Activated CD4-positive, alpha-beta T cell treated with anti-CD3 and anti-CD28 coated beads for 36 hours (primary cell): ENCODE data around the gene HSD11B1L. TPM values are rescaled to one million over a fixed set of nuclear protein-coding genes. Genes with fewer than 3 reads are reported as not detected.
"Not testable (repeated sequence)": the region's sequence is repeated elsewhere in the genome, so short reads cannot be mapped to it uniquely, and the experiment has no call there.

Experiments used
- ATAC-seq: fragments of 200-7000 bp; cut with Tn5 transposase; one replicate; pipeline ENCODE4 v1.10.0; 2021; ENCODE audit warnings: mild to moderate bottlenecking, moderate library complexity
- CTCF ChIA-PET: fragments of 350-600 bp; sonication (Branson Sonifier 250); formaldehyde crosslinking; loops from one replicate; lab custom pipeline; 2021; ENCODE audit warnings: antibody characterized with exemption; lab: Charles Lee
- POLR2A ChIA-PET: fragments of 350-600 bp; sonication (Branson Sonifier 250); formaldehyde crosslinking; loops from one replicate; lab custom pipeline; 2021; ENCODE audit warnings: antibody characterized with exemption, inconsistent platforms; lab: Charles Lee
- DNase-seq: peaks from one replicate; pipeline ENCODE4 v3.0.0-alpha.2; 2020
- H3K27ac Mint-ChIP-seq: one replicate; pipeline ENCODE4 v1.8.0; 2021; ENCODE audit warnings: mixed read lengths
- H3K27me3 Mint-ChIP-seq: one replicate; pipeline ENCODE4 v1.8.0; 2021; ENCODE audit warnings: mixed read lengths
- H3K36me3 Mint-ChIP-seq: one replicate; pipeline ENCODE4 v1.8.0; 2021; ENCODE audit warnings: low read depth, mixed read lengths
- H3K4me1 Mint-ChIP-seq: one replicate; pipeline ENCODE4 v1.8.0; 2021; ENCODE audit warnings: mixed read lengths
- H3K4me3 Mint-ChIP-seq: one replicate; pipeline ENCODE4 v1.8.0; 2021; ENCODE audit warnings: mild to moderate bottlenecking, moderate library complexity, mixed read lengths
- H3K9me3 Mint-ChIP-seq: one replicate; pipeline ENCODE4 v1.8.0; 2021; ENCODE audit warnings: low read depth, mixed read lengths
- intact Hi-C, 2 experiments: fragments of 100-400 bp; cut with DNase I in 1 of 2; cut with micrococcal nuclease in 1 of 2; formaldehyde crosslinking; loops; one replicate each; pipeline versions ENCODE4 v1.14.2 to v1.15.1; 2022 to 2024; cut with DNase I, micrococcal nuclease
- total RNA-seq, 2 experiments: library from RNA; stranded (reverse); gene quantifications; one replicate each; pipeline ENCODE4 v1.2.3, GENCODE V29; 2021

HSD11B1L gene
- total RNA-seq, 2 experiments from 2014 or later, result 2.0 to 3.2 TPM

DNA sequence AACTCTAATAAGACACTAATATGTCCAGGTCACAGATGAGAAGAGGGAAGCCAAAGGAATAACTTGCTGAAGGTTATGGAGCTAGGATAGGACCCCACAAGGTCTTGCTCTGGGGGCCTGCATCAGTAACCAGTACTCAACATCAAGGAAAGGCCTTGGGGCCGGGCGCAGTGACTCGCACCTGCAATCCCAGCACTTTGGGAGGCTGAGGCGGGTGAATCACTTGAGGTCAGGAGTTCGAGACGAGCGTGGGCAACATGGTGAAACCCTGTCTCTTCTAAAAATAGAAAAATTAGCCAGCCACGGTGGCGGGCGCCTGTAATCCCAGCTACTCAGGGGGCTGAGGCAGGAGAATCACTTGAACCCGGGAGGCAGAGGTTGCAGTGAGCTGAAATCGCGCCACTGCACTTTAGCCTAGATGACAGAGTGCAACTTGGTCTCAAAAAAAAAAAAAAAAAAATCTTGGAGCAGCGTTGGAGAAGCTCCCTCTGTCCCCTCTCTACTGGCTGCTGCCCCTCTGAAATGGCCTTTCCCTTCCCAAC is 37.3 kb downstream of the HSD11B1L start:
- peak overlapping the region; percentile 98 for H3K4me3 Mint-ChIP-seq
- peak overlapping the region; percentile 99 for H3K27ac Mint-ChIP-seq
- ATAC-seq (peak; percentile 4), DNase-seq (peak; percentile 84)
- peaks cover 27% of the 10 kb centered on the region for H3K4me1 Mint-ChIP-seq
- ChIA-PET CTCF (interaction anchor here (0.6 to 2.7 kb wide), 5 partner anchors 27 to 100 kb away, joined by 3 to 32 read pairs (median 9); partner anchors contain the start of genes NRTN and RPL36), POLR2A (interaction anchor here (0.6 to 2.7 kb wide), 9 partner anchors 8 to 749 kb away, joined by 3 to 20 read pairs (median 7); partner anchors contain the start of gene KDM4B)
- intact Hi-C loops, result no loop called here
- peaks cover 47% of the 10 kb centered on the region for H3K36me3 Mint-ChIP-seq
- H3K27me3 Mint-ChIP-seq, result no peaks in the 10 kb centered on the region
- no peaks in the 10 kb centered on the region for H3K9me3 Mint-ChIP-seq

DNA sequence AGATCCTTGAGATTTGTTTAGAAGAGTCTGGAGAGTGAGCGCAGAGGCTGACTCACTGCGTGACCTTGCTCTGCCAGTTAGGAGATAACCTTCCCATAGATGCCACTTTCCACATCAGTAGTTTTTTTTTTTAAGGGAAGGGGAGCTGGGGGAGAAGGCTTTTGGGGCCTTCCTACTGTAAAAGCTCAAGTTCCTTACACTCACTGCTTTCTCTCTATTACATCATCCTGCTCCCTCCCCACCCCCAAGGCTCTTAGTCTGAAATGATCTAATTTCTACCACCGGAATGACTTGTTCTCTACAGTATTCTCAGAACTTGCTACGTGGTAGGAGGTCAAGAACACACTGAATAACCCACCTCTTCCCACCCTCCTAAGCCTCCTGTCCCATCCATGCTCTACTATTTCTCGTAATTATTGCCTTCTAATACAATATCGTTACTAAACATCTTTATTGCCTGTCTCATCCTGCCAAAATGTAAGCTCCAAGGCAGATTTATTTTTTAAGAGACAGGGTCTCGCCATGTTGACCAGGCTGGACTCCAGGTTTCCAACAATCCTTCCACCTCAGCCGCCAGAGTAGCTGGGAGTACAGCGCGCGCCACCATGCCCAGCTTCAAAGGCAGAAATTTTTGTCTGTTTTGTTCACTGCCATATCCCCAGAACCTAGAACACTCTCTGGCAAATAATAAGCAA is 37.9 kb downstream of the HSD11B1L start:
- Mint-ChIP-seq H3K4me3 (peak overlapping the region; percentile 98), H3K27me3 (no peaks in the 10 kb centered on the region), H3K36me3 (peaks cover 42% of the 10 kb centered on the region), H3K4me1 (peaks cover 27% of the 10 kb centered on the region), H3K9me3 (no peaks in the 10 kb centered on the region), H3K27ac (peak overlapping the region; percentile 99)
- DNase-seq (peak; percentile 85), ATAC-seq (peak; percentile 35)
- intact Hi-C loops, result no loop called here
- ChIA-PET POLR2A (interaction anchor here (0.5 to 2.7 kb wide), 10 partner anchors 23 to 884 kb away, joined by 3 to 20 read pairs (median 7); partner anchors contain the start of gene KDM4B), CTCF (interaction anchor here (0.6 to 2.7 kb wide), 6 partner anchors 27 to 259 kb away, joined by 3 to 32 read pairs (median 6); partner anchors contain the start of genes NRTN, RANBP3 and RPL36)

- intact Hi-C loops, result no loop called here
- Mint-ChIP-seq H3K36me3 (peaks cover 35% of the 10 kb centered on the region), H3K4me1 (peaks cover 27% of the 10 kb centered on the region), H3K9me3 (no peaks in the 10 kb centered on the region), H3K27me3 (no peaks in the 10 kb centered on the region), H3K4me3 (peak overlapping the region; percentile 98), H3K27ac (peak overlapping the region; percentile 99)
- ChIA-PET POLR2A (interaction anchor here (0.5 to 2.7 kb wide), 11 partner anchors 11 to 883 kb away, joined by 3 to 20 read pairs (median 8); partner anchors contain the start of genes RANBP3, RPL36, SAFB and SAFB2), CTCF (interaction anchor here (0.7 to 2.7 kb wide), 7 partner anchors 28 to 302 kb away, joined by 4 to 32 read pairs (median 5); partner anchors contain the start of genes NDUFA11, RPL36 and VMAC)
- ATAC-seq (no peak), DNase-seq (peak; percentile 65)
Observed at GRCh38 chr19:5719274-5719960, 38.6 kb downstream of the HSD11B1L start.

DNA sequence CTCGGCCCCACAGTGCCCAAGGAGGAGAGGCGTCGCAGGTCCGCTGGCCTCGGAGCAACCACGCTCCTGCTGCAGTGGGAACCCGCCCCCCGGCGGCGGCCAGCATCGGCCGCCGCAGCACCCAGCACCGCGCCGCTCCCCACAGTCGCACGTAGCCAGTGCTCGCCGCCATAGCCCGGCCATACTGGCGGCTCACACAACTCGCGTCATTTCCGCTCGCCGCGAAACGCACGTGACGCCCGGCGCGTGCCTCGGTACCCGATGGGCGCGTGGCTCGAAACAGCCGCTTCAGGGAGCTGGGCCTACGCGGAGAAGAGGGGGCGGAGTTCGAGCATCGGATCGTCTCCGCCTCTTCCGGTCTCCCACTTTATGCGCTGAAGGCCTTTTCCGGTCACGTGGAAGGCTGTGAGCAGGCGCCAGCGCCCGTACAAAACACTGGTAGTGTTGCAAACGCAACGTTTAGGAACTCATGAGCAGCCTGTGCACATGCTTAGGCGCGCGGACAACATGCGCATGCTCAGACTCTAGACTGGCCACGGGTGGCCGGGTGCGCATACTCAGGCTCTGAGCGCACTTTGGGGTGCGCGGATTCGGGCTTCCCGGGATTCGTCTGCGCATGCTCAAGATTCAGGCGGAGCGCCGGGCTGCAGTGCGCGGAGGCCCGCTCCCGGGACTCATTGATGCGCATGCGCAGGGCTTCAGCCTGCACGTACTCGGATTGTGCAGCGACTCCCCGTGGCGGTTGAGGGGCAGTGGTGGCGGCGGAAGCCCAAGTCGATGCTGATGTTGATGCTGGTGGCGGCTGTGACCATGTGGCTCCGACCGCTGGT is 39.3 kb downstream of the HSD11B1L start, which contains the start of the genes CATSPERD and LONP1:
Gene CATSPERD, plus strand, starts transcription at position 677 of the 830 bp plus-strand sequence. Its CDS starts 101 bp downstream, at position 778.
Gene LONP1, minus strand, starts transcription at position 186 of the 830 bp plus-strand sequence. Its CDS starts 14 bp downstream, at position 172.
- Mint-ChIP-seq H3K36me3 (peaks cover 35% of the 10 kb centered on the region), H3K4me1 (peaks cover 27% of the 10 kb centered on the region)
- intact Hi-C loops, result loop anchor here (1.0 to 5.0 kb wide), 19 partner anchors 30 to 1958 kb away; partner anchors contain the start of genes MICOS13 (in 2 of the 2), RPL36 (in 2 of the 2), APBA3 (in 1 of the 2) and CLPP (in 1 of the 2)

GRCh38 chr19:5727453-5728050 is 46.7 kb downstream of the HSD11B1L start:
- Mint-ChIP-seq H3K4me1 (no peaks in the 10 kb centered on the region), H3K36me3 (no peaks in the 10 kb centered on the region), H3K4me3 (no peak overlapping the region), H3K27me3 (no peaks in the 10 kb centered on the region), H3K27ac (no peak overlapping the region), H3K9me3 (no peaks in the 10 kb centered on the region)
- intact Hi-C loops, result no loop called here
- ATAC-seq (no peak), DNase-seq (no peak)
- ChIA-PET CTCF (interaction anchor here (0.6 kb wide), 1 partner anchor 240 kb away, joined by 3 read pairs; no protein-coding TSS in a partner anchor), POLR2A (no interaction called here)

More for the DNA sequence above, 39.3 kb downstream of the HSD11B1L start, which contains the start of the genes CATSPERD and LONP1:
- no peaks in the 10 kb centered on the region for H3K27me3 Mint-ChIP-seq
- DNase-seq (peak; percentile 99), ATAC-seq (peak; percentile 84)
- H3K27ac Mint-ChIP-seq, result peak within 1 kb of the TSS; percentile 99
- H3K4me3 Mint-ChIP-seq, result peak within 1 kb of the TSS; percentile 98
- ChIA-PET CTCF (interaction anchor here (0.5 to 2.7 kb wide), 14 partner anchors 15 to 457 kb away, joined by 3 to 32 read pairs (median 4); partner anchors contain the start of genes NDUFA11, RPL36 and VMAC), POLR2A (interaction anchor here (0.5 to 2.7 kb wide), 10 partner anchors 12 to 258 kb away, joined by 3 to 20 read pairs (median 6); partner anchors contain the start of genes RANBP3, RPL36, SAFB and SAFB2)
- no peaks in the 10 kb centered on the region for H3K9me3 Mint-ChIP-seq

- H3K4me1 Mint-ChIP-seq, intact Hi-C loops, ATAC-seq, H3K27me3 Mint-ChIP-seq, H3K4me3 Mint-ChIP-seq, H3K9me3 Mint-ChIP-seq, CTCF ChIA-PET, H3K27ac Mint-ChIP-seq, DNase-seq, H3K36me3 Mint-ChIP-seq: not testable (repeated sequence)
- POLR2A ChIA-PET, result interaction anchor here (0.6 kb wide), 1 partner anchor 10 kb away, joined by 4 read pairs; no protein-coding TSS in a partner anchor
Observed at GRCh38 chr19:5733172-5733571, 52.3 kb downstream of the HSD11B1L start.

Other genes with a start within 250 kb of the HSD11B1L start
- gene ZNRF4, start 225.6 kb upstream of the HSD11B1L start, total RNA-seq, result not detected
- gene TINCR, start 113.1 kb upstream of the HSD11B1L start, total RNA-seq, result under 1 TPM; 0.23 to 0.27 TPM
- gene SAFB2, start 58.3 kb upstream of the HSD11B1L start, total RNA-seq, result 10 to 100 TPM; 65.0 to 78.6 TPM
- gene SAFB, start 57.9 kb upstream of the HSD11B1L start, total RNA-seq, result 100 to 1,000 TPM; 100 to 118 TPM
- 10 to 100 TPM; 50.9 to 52.1 TPM for gene MICOS13, start 511 bp upstream of the HSD11B1L start, total RNA-seq
- gene RPL36, start 9.3 kb downstream of the HSD11B1L start, total RNA-seq, result 1,000 to 10,000 TPM; 1,452 to 1,530 TPM
- gene LONP1, start 39.1 kb downstream of the HSD11B1L start, total RNA-seq, result 100 to 1,000 TPM; 287 to 315 TPM
- gene CATSPERD, start 39.6 kb downstream of the HSD11B1L start, total RNA-seq, result not detected
- 1 to 10 TPM; 5.3 to 5.4 TPM for gene PRR22, start 103.7 kb downstream of the HSD11B1L start, total RNA-seq
- 10 to 100 TPM; 59.4 to 63.9 TPM for gene DUS3L, start 110.1 kb downstream of the HSD11B1L start, total RNA-seq
- gene NRTN, start 124.0 kb downstream of the HSD11B1L start, total RNA-seq, result under 1 TPM; 0.21 to 0.32 TPM
- not detected for gene FUT6, start 158.7 kb downstream of the HSD11B1L start, total RNA-seq
- gene FUT3, start 170.4 kb downstream of the HSD11B1L start, total RNA-seq, result not detected
- gene FUT5, start 189.5 kb downstream of the HSD11B1L start, total RNA-seq, result under 1 TPM in 1 of 2 experiments, not detected in 1; 0.09 TPM
- 100 to 1,000 TPM; 175 to 213 TPM for gene NDUFA11, start 222.8 kb downstream of the HSD11B1L start, total RNA-seq
- gene VMAC, start 223.8 kb downstream of the HSD11B1L start, total RNA-seq, result 1 to 10 TPM; 2.3 to 2.8 TPM
- 1 to 10 TPM; 2.2 to 2.7 TPM for gene CAPS, start 233.2 kb downstream of the HSD11B1L start, total RNA-seq